NT2/D1 (cell line): ENCODE results near the gene GTF3A.

Experiments used
- SUZ12 ChIP-seq: IDR thresholded peaks from 2 replicates; pipeline ENCODE4 v1.6.1; 2011; ENCODE audit not compliant: insufficient read length, insufficient read depth; ENCODE audit errors: extremely low read depth
- YY1 ChIP-seq: IDR thresholded peaks from 2 replicates; pipeline ENCODE4 v1.6.1; 2011; ENCODE audit not compliant: insufficient read length, insufficient read depth
- ZNF274 ChIP-seq: IDR thresholded peaks from 2 replicates; pipeline ENCODE4 v1.6.1; 2011; ENCODE audit warnings: mild to moderate bottlenecking, low read depth, low read length

GRCh38 chr13:27448308-27448707 lies 23.9 kb downstream of the GTF3A start:
- TF ChIP-seq YY1: no peak
- TF ChIP-seq ZNF274: no peak
- no peak for TF ChIP-seq SUZ12
